HuH-7.5 (cell line): ENCODE data around the gene UNC45B.
"Not testable (repeated sequence)": the region's sequence is repeated elsewhere in the genome, so short reads cannot be mapped to it uniquely, and the experiment has no call there.

ENCODE experiments used
- DNase-seq: peaks from one replicate; pipeline ENCODE4 v3.0.0; 2011; ENCODE audit warnings: low spot score

UNC45B gene

DNA sequence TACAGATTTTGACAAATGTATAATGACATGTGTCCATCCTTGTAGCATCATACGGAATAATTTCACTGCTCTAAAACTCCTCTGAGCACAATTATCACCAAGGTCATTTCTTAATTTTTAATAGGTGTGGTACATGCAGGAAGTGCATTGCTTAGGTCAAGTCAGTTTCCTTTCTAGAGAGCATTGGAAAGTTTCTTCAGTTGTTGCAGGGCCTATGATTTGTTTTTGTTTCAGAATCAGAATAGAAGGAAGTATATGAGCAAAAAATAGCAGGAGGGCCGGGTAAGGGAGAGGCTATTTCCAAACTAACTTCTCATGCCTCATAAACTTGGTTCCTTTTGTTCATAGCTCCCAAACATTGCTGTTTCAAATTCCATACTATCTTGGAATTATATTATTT, 71.3 kb downstream of the UNC45B start:
- DNase-seq: no peak

DNA sequence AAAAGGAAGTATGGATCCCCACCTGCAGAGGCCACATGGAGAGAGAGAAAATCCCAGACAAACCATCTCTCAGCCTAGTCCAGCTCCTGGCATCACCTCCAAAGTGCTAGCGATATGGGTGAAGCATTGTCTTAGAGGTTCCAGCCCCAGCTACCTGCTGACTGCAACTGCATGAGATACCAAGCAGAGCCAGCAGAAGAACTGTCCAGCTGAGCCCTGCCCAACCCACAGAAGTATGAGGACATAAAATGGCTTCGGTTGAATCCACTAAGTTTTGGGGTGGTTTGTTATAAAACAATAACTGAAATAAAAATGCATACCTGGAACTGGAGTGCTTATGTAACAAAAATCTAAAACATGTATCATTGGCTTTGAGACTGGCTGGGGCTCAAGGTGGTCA, 74.8 kb downstream of the UNC45B start:
- DNase-seq: no peak

DNA sequence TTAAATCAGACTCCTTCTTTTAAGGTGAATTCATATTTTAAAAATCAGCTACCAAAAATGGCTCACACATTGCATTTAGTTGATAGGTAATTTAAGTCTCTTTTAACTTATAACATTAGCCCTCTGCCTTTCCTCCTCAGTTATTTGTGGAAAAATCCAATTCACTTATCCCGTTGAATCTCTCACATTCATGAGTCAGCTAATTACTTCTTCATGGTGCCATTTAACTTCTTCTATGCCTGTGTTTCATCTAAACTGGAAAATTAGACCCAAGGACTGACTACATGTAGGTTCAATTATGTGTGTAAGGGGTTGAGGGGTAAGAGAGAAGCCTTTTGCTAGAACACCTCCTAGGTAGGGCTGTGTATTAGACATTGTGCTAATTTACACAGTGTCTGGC, 76.8 kb downstream of the UNC45B start:
- no peak for DNase-seq

- no peak for DNase-seq
Observed at GRCh38 chr17:35227546-35227945, 79.9 kb downstream of the UNC45B start.

DNA sequence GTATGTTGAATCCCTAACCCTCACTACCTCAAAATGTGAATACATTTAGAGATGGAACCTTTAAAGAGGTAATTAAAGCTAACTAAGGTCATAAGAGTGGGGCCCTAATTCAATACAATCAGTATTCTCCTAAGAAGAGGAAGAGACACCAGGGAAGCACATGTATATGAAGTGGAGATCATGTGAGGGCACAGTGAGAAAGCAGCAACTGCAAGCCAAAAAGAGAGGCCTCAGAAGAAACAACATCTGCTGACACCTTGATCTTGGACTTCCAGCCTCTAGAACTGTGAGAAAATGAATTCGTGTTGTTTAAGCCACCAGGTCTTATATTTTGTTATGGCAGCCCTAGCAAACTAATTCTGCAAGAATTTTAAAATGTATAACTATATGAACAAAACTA, 82.0 kb downstream of the UNC45B start:
- no peak for DNase-seq

GRCh38 chr17:35234315-35234714, 86.7 kb downstream of the UNC45B start:
- not testable (repeated sequence) for DNase-seq

- DNase-seq: no peak
Observed at GRCh38 chr17:35235289-35235688, 87.7 kb downstream of the UNC45B start.

DNA sequence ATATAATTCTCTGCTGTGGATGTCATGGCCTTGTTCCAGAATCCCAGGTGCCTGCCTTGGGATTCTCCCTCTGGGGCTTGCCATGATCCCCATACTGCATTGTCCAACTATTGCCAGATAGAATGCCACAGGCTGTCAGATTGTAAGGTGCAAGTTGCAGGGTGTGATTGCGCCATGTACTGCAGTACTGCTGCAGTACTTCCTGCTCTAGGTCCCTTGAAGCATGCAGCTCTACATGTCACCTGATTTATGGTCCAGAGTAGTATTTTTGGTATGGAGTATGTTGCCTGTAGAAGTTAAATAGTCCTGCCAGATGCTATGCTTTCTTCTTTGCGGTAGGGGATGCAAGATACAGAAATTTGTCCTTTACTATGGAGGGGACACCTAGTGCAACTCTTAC, 88.3 kb downstream of the UNC45B start:
- DNase-seq: no peak

GRCh38 chr17:35236821-35237220, 89.2 kb downstream of the UNC45B start:
- DNase-seq: no peak

DNA sequence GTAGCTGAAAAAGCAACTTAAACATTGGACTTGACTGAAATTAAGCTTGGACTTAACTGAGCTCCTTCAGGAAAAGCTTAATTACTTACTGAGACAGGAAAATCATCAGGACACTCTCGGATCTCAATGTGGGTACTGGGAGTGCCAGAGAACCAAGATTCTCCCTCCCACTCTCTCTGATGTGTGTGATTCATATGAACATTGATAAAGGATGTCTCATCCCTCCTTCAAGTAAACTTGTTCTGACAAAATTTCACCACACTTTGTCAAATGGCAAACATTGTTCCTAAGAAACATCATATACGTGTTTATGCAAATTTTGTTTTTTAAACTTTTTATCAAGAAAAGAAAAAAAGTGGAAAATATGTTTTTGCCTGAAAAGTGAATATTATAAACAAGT, 91.2 kb downstream of the UNC45B start:
- no peak for DNase-seq
